ENCODE results near the gene MUC5B. TPM values are rescaled to one million over a fixed set of nuclear protein-coding genes. Genes with fewer than 3 reads are reported as not detected.

MUC5B gene
- total and polyA plus RNA-seq, 9 donors = 0.02 to 35.3 (median 1.1) TPM; not detected in 1

GRCh38 chr11:1195682-1196515, 27.0 kb upstream of the MUC5B start:
- Histone ChIP-seq H3K36me3 (no peaks in the 10 kb centered on the region), H3K4me3 (no peak overlapping the region), H3K27ac (no peak overlapping the region), H3K27me3 (no peaks in the 10 kb centered on the region), H3K9me3 (no peaks in the 10 kb centered on the region), H3K4me1 (ENCODE audit: insufficient read depth) (no peaks in the 10 kb centered on the region)
- TF ChIP-seq POLR2A (IDR thresholded peaks at IDR 0.05) = no peak
- no peak for TF ChIP-seq EP300 (IDR thresholded peaks at IDR 0.05)
- TF ChIP-seq, protein P1, sequence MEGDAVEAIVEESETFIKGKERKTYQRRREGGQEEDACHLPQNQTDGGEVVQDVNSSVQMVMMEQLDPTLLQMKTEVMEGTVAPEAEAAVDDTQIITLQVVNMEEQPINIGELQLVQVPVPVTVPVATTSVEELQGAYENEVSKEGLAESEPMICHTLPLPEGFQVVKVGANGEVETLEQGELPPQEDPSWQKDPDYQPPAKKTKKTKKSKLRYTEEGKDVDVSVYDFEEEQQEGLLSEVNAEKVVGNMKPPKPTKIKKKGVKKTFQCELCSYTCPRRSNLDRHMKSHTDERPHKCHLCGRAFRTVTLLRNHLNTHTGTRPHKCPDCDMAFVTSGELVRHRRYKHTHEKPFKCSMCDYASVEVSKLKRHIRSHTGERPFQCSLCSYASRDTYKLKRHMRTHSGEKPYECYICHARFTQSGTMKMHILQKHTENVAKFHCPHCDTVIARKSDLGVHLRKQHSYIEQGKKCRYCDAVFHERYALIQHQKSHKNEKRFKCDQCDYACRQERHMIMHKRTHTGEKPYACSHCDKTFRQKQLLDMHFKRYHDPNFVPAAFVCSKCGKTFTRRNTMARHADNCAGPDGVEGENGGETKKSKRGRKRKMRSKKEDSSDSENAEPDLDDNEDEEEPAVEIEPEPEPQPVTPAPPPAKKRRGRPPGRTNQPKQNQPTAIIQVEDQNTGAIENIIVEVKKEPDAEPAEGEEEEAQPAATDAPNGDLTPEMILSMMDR (IDR thresholded peaks at IDR 0.05) = no peak
- intact Hi-C loops (cut with DNase I) = loop anchor here in 1 of 4 donors (1.0 kb wide), 1 partner anchor 42 kb away; no protein-coding TSS in a partner anchor
- peak in 2 of 5 donors; percentile 2 to 8 for DNase-seq
- WGBS, 3 donors = 82 to 89% (median 87%) methylated on average over 33 to 41 of the region's 41 CpGs

DNA sequence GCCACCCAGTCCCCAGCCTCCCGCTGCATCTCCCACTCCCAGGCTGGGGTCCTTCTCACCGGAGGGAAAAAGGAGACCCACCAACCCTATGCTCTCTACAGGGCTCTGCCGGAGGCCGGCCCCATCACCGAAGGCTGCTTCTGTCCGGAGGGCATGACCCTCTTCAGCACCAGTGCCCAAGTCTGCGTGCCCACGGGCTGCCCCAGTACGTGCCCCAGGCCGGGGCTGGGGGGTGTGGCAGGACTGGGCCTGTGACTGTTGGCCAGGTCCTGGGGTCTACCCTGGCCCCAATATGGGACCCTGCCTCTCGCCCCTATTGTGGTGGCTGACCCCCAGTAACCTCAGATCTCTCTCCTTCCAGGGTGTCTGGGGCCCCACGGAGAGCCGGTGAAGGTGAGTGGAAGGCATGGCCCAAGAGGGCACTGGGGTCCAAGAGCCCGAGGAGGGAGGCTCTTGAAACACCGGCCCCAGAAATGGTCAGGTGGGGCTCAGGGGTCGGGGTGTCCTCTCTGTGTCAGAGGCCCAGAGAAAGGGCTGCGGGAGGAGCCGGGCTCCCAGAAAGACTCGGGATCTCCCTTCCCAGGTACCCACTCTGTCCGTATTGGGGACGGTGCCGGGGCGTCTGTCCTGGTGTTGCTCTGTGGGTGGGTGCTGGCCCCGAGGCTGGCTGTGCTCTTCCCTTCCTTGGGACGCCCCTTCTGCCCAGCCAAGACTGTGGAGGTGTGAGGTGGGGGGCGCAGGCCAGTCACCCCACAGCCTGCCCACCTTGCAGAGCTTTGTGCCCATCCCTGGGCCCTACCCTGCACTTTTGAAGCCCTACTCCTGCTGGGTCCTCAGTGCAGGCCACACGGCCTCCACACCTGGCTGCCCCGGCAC, 26.1 kb upstream of the MUC5B start:
- 71 to 78% (median 77%) methylated on average over 20 to 28 of the region's 28 CpGs for WGBS, 3 donors
- no peak overlapping the region for H3K27ac ChIP-seq
- no peaks in the 10 kb centered on the region for H3K27me3 ChIP-seq
- DNase-seq = peak in 2 of 5 donors; percentile 9 to 24
- TF ChIP-seq, protein P1 (IDR thresholded peaks at IDR 0.05) = no peak
- TF ChIP-seq POLR2A (IDR thresholded peaks at IDR 0.05) (no peak), EP300 (IDR thresholded peaks at IDR 0.05) (no peak)
- no peaks in the 10 kb centered on the region for H3K36me3 ChIP-seq
- no peaks in the 10 kb centered on the region for H3K4me1 ChIP-seq (ENCODE audit: insufficient read depth)
- no peaks in the 10 kb centered on the region for H3K9me3 ChIP-seq
- H3K4me3 ChIP-seq = no peak overlapping the region
- intact Hi-C loops (cut with DNase I) = loop anchor here in 1 of 4 donors (1.0 kb wide), 1 partner anchor 42 kb away; no protein-coding TSS in a partner anchor

DNA sequence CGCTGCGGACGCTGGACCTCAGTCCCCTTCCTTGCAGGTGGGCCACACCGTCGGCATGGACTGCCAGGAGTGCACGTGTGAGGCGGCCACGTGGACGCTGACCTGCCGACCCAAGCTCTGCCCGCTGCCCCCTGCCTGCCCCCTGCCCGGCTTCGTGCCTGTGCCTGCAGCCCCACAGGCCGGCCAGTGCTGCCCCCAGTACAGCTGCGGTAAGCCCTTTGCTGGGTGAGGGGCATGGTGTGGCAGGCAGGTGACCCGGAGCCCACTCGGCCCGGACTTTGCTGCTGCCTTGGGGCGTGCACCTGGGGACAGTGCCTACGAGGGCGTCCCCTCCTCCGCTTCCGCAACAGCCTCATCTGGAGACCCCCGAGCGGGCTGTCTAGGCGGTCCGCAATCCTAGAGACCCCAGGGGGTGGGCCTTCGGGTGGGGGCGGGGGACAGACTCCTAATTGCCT, 25.4 kb upstream of the MUC5B start:
- Histone ChIP-seq H3K9me3 (no peaks in the 10 kb centered on the region), H3K36me3 (no peaks in the 10 kb centered on the region), H3K4me1 (ENCODE audit: insufficient read depth) (no peaks in the 10 kb centered on the region), H3K27me3 (no peaks in the 10 kb centered on the region), H3K27ac (no peak overlapping the region), H3K4me3 (no peak overlapping the region)
- TF ChIP-seq POLR2A (IDR thresholded peaks at IDR 0.05) = no peak
- TF ChIP-seq, protein P1 (IDR thresholded peaks at IDR 0.05) = no peak
- TF ChIP-seq EP300 (IDR thresholded peaks at IDR 0.05) = no peak
- intact Hi-C loops (cut with DNase I) = no loop called here
- 62 to 70% (median 68%) methylated on average over 9 to 29 of the region's 29 CpGs for WGBS, 3 donors
- DNase-seq = peak in 1 of 5 donors; percentile 26

- Histone ChIP-seq H3K9me3 (no peaks in the 10 kb centered on the region), H3K4me1 (ENCODE audit: insufficient read depth) (no peaks in the 10 kb centered on the region), H3K4me3 (no peak overlapping the region), H3K27me3 (no peaks in the 10 kb centered on the region), H3K27ac (no peak overlapping the region), H3K36me3 (no peaks in the 10 kb centered on the region)
- DNase-seq = peak in 3 of 5 donors; percentile 10 to 31 (median 14)
- TF ChIP-seq EP300 (IDR thresholded peaks at IDR 0.05) (no peak), POLR2A (IDR thresholded peaks at IDR 0.05) (no peak)
- TF ChIP-seq, protein P1 (IDR thresholded peaks at IDR 0.05) = no peak
- intact Hi-C loops (cut with DNase I) = no loop called here
- WGBS, 3 donors = 55 to 65% (median 62%) methylated on average over 31 to 33 of the region's 33 CpGs
Measured at GRCh38 chr11:1197886-1198560, 24.8 kb upstream of the MUC5B start.

All from ovary (tissue), 9 donors.